Inflammatory macrophage (primary cell): ENCODE measurements around the gene POTEF.
"Not testable (repeated sequence)": the region's sequence is repeated elsewhere in the genome, so short reads cannot be mapped to it uniquely, and the experiment has no call there.

Experiments
- DNase-seq, 2 donors: peaks; one replicate each; pipeline ENCODE4 v3.0.0-alpha.2; 2020 to 2022

The POTEF gene

GRCh38 chr2:130127726-130128125, 1.3 kb downstream of the POTEF start:
- DNase-seq, result not testable (repeated sequence)

GRCh38 chr2:130120924-130121323, 8.1 kb downstream of the POTEF start:
- DNase-seq, result not testable (repeated sequence)

GRCh38 chr2:130102597-130103363, 26.2 kb downstream of the POTEF start:
- not testable (repeated sequence) for DNase-seq

- DNase-seq, result not testable (repeated sequence)
These were observed 66.4 kb downstream of the POTEF start for GRCh38 chr2:130062645-130063044.

- not testable (repeated sequence) for DNase-seq
These were observed 69.0 kb downstream of the POTEF start for GRCh38 chr2:130059982-130060381.

GRCh38 chr2:130056336-130056735, 72.7 kb downstream of the POTEF start:
- not testable (repeated sequence) for DNase-seq

GRCh38 chr2:130053217-130053911, 75.7 kb downstream of the POTEF start:
- DNase-seq, result not testable (repeated sequence)

GRCh38 chr2:130052376-130052775, 76.6 kb downstream of the POTEF start:
- not testable (repeated sequence) for DNase-seq

GRCh38 chr2:130048422-130048821, 80.6 kb downstream of the POTEF start:
- not testable (repeated sequence) for DNase-seq

- DNase-seq, result not testable (repeated sequence)
These were observed 90.8 kb downstream of the POTEF start for GRCh38 chr2:130038265-130038603.

GRCh38 chr2:130025931-130026330, 103.1 kb downstream of the POTEF start:
- DNase-seq, result peak in 1 of 2 donors; percentile 0
